GM12873 (cell line): Measurements from ENCODE around the gene RAB31.

Source experiments
- TF ChIP-seq, protein P1 (sequence below): IDR thresholded peaks from 2 replicates; pipeline ENCODE4 v1.5.1; 2012; ENCODE audit warnings: low read depth, mild to moderate bottlenecking, moderate library complexity, low read length, control low read depth; ENCODE audit not compliant: insufficient read depth; ENCODE audit errors: missing control alignments

The RAB31 gene

DNA sequence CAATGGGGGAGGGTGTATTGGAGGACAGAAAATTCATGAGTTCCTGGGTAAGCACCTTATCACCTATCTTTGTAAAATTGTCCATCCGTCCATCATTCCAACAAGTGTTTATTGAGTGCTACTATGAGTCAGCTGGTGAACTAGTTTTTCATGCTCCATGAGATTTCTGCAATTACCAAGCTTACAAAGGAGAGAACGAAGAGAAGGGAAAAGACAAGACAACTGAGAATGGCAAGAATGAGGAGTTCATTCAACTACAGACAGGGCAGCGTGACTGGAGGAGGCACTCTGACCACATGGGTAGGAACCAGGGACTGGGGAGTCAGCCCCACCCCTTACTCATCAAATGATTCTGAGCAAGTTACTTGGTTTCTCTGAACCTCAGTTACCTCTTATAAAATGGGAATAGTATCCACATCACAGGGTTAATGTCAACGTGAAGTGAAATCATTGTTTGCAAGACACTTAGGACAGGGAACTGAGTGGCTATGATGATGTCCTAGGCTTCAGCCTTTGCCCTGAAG is 159.0 kb downstream of the RAB31 start:
- TF ChIP-seq, protein P1, sequence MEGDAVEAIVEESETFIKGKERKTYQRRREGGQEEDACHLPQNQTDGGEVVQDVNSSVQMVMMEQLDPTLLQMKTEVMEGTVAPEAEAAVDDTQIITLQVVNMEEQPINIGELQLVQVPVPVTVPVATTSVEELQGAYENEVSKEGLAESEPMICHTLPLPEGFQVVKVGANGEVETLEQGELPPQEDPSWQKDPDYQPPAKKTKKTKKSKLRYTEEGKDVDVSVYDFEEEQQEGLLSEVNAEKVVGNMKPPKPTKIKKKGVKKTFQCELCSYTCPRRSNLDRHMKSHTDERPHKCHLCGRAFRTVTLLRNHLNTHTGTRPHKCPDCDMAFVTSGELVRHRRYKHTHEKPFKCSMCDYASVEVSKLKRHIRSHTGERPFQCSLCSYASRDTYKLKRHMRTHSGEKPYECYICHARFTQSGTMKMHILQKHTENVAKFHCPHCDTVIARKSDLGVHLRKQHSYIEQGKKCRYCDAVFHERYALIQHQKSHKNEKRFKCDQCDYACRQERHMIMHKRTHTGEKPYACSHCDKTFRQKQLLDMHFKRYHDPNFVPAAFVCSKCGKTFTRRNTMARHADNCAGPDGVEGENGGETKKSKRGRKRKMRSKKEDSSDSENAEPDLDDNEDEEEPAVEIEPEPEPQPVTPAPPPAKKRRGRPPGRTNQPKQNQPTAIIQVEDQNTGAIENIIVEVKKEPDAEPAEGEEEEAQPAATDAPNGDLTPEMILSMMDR, result no peak

- TF ChIP-seq, protein P1, result no peak
These were observed 161.0 kb downstream of the RAB31 start for GRCh38 chr18:9868857-9869714.

DNA sequence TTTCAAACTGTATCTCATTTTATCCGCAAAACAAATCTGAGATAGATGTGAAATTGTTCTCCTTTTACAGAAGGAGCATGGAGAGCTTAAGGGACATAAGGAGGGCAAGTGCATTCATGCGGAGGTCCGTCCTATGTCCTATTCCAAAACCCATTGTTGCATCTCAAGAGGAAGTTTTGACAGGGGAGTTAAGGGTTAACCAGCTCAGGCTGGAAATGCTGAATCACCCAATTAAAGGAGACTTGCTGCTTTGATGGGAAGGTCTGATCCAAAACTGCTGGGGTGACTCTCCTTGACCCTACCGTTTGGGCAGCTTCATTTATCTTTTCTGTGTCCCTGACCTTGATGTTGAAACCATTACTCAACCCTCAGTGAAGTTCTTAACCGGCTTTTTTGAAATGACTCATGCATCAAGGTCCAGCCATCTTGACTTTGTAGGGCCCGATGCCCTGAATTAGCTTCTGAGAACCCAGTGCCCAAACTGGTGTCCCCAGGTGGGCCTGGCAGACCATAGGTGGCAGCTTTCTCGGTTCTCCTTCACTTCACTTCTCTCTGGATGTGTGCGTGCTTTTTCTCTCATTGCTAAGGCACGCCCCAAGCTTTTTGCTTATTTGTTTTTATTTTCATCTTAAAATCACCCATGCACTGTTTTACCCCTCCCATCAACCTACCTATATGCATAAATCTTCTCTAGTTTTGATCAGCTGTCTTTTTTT is 161.8 kb downstream of the RAB31 start:
- TF ChIP-seq, protein P1, result no peak

GRCh38 chr18:9870431-9871008 is 162.4 kb downstream of the RAB31 start:
- TF ChIP-seq, protein P1, result no peak

DNA sequence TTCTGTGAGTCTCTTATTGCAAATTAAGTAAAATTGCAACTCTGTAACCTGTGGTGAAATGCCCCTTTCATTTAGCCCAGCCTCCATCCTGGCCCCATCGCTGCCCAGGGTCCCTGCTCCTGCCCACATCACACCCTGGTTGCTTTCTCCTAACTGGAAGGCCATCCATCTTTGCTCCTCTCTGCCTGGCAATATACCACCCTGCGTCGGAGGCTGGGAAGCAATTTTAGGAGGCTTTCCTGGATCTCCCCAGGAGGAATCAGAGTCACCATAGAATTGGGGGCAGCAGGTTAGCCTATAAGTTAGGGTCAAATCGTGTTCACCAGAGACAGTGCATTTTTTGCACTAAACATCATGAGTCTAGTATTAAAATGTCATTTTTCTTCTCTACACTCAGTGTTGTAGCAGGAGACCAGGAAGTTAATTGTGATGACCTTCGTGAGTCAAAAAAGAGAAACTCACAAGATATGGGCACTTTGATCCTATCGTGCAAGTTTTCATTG is 163.2 kb downstream of the RAB31 start:
- TF ChIP-seq, protein P1, result no peak

DNA sequence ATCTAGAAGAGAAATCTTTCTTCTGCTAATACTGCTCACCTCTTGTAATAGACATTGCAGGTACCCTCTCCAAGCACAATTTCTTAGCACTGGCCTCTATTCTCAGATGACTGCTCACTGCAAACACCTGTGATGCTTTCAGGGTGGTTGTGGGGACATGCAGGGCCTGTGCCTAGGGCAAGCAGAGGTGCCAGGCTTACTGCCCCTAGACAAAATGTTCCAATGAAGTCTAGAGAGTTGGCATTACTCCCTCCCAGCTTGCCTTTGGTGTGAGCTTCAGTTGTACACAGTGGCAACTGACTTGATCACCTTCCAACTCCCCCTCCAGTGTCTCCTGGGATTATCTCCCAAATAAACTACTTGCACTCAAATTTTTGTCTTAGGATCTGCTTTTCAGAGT is 164.7 kb downstream of the RAB31 start:
- TF ChIP-seq, protein P1, result no peak

DNA sequence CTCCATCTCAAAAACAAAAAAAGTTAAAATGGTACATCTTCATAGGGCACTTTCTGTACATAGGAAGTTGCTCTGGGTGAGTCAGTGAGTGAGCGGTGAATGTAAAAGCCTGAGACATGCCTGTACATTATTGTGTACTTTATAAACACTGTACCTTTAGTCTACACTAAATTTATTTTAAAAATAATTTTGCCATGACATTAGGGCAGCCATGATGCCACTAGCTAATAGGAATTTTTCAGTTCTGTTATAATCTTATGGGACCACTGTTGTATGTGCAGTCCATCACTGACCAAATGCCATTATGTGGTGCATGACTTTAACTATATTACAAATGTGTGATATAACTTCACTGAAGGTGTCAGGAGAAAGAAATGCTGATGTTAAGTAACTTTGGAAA is 166.6 kb downstream of the RAB31 start:
- TF ChIP-seq, protein P1, result no peak
